ENCODE measurements around the gene MAML2.

DNA sequence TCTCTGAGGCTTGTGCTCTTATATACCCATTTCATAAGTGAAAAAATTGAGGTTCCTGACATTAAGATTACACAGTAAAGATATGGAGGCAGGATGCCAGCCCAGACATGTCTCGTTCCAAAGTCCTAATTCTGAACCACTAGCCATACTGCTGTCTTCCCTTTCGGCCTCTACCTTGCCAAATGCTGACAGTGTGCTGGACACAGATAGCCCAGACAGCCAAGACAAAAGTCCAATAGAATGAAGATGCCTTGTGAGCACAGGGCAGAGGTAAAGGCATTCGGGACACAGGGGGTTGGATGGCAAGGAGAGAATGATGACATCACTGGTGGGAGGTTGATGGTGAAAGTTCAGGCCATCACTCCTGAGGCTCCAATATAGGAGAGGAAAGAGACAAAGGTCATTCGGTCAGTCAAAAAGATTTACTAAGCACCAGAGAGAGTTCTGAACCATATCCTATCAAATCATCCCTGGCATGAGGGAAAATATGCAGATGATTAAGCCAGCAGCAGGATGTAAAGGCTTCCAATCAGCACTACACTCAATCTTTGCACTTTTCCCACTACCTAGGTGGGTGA lies 245.1 kb downstream of the MAML2 start:
- TF ChIP-seq, protein P1, sequence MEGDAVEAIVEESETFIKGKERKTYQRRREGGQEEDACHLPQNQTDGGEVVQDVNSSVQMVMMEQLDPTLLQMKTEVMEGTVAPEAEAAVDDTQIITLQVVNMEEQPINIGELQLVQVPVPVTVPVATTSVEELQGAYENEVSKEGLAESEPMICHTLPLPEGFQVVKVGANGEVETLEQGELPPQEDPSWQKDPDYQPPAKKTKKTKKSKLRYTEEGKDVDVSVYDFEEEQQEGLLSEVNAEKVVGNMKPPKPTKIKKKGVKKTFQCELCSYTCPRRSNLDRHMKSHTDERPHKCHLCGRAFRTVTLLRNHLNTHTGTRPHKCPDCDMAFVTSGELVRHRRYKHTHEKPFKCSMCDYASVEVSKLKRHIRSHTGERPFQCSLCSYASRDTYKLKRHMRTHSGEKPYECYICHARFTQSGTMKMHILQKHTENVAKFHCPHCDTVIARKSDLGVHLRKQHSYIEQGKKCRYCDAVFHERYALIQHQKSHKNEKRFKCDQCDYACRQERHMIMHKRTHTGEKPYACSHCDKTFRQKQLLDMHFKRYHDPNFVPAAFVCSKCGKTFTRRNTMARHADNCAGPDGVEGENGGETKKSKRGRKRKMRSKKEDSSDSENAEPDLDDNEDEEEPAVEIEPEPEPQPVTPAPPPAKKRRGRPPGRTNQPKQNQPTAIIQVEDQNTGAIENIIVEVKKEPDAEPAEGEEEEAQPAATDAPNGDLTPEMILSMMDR (IDR thresholded peaks at IDR 0.05; ENCODE audit: low read depth, low read length, missing input control): no peak
- TF ChIP-seq JUND (IDR thresholded peaks at IDR 0.05) (no peak), RAD21 (IDR thresholded peaks at IDR 0.05) (no peak)

All from liver (tissue), 3 donors.